GM23338 (cell line): ENCODE measurements around the gene UBE2QL1. TPM values are rescaled to one million over a fixed set of nuclear protein-coding genes. Genes with fewer than 3 reads are reported as not detected.

ENCODE experiments used
- ATAC-seq: fragments of 200-7000 bp; cut with Tn5 transposase; 3 replicates; pipeline ENCODE4 v1.9.1; 2020
- DNase-seq: peaks from one replicate; pipeline ENCODE4 v3.0.0-alpha.2; 2015; ENCODE audit warnings: low spot score
- H2AFZ ChIP-seq: fragments of 200-600 bp; sonication (generic); 2 replicates; pipeline ENCODE4 v1.8.0; 2016; ENCODE audit warnings: antibody characterized with exemption, mild to moderate bottlenecking, moderate library complexity
- H3F3A ChIP-seq: fragments of 200-600 bp; sonication (generic); replicated peaks from 2 replicates; pipeline ENCODE4 v1.8.0; 2017; ENCODE audit warnings: antibody characterized with exemption, mixed run types, low read depth
- H3K27ac ChIP-seq: fragments of 200-600 bp; sonication (generic); 2 replicates; pipeline ENCODE4 v1.6.1; 2016; ENCODE audit warnings: low read depth
- H3K27me3 ChIP-seq: fragments of 200-600 bp; sonication (generic); 2 replicates; pipeline ENCODE4 v1.8.0; 2016; ENCODE audit warnings: mild to moderate bottlenecking, mixed run types, moderate library complexity; ENCODE audit not compliant: insufficient read depth
- H3K36me3 ChIP-seq: fragments of 200-600 bp; sonication (generic); 2 replicates; pipeline ENCODE4 v1.8.0; 2016; ENCODE audit warnings: mild to moderate bottlenecking; ENCODE audit not compliant: insufficient read depth
- H3K4me1 ChIP-seq: fragments of 200-600 bp; sonication (generic); 2 replicates; pipeline ENCODE4 v1.8.0; 2016; ENCODE audit warnings: mild to moderate bottlenecking, moderate library complexity; ENCODE audit not compliant: insufficient read depth
- H3K4me2 ChIP-seq: fragments of 200-600 bp; sonication (generic); 2 replicates; pipeline ENCODE4 v1.7.1; 2017; ENCODE audit warnings: mixed run types
- H3K4me3 ChIP-seq: fragments of 200-600 bp; sonication (generic); 2 replicates; pipeline ENCODE4 v1.6.1; 2016; ENCODE audit warnings: mixed run types
- H3K79me2 ChIP-seq: fragments of 200-600 bp; sonication (generic); replicated peaks from 2 replicates; pipeline ENCODE4 v1.8.0; 2017; ENCODE audit warnings: mild to moderate bottlenecking; ENCODE audit not compliant: insufficient read depth
- H3K9me2 ChIP-seq: fragments of 200-600 bp; sonication (generic); 2 replicates; pipeline ENCODE4 v1.8.0; 2017; ENCODE audit not compliant: insufficient read depth
- H4K20me1 ChIP-seq: fragments of 200-600 bp; sonication (generic); replicated peaks from 2 replicates; pipeline ENCODE4 v1.8.0; 2017; ENCODE audit warnings: mild to moderate bottlenecking; ENCODE audit not compliant: insufficient read depth
- H3K27ac Mint-ChIP-seq: 2 replicates; pipeline ENCODE4 v1.8.0; 2020; ENCODE audit warnings: inconsistent platforms, mild to moderate bottlenecking, moderate library complexity, mixed read lengths
- H3K27me3 Mint-ChIP-seq: 3 replicates; pipeline ENCODE4 v1.8.0; 2022; ENCODE audit warnings: low read depth, mild to moderate bottlenecking, moderate library complexity, mixed read lengths, inconsistent platforms; ENCODE audit not compliant: insufficient read depth, poor library complexity
- H3K36me3 Mint-ChIP-seq: 3 replicates; pipeline ENCODE4 v1.8.0; 2021; ENCODE audit warnings: low read depth, mild to moderate bottlenecking, inconsistent platforms, moderate library complexity, mixed read lengths
- H3K4me1 Mint-ChIP-seq: 3 replicates; pipeline ENCODE4 v1.8.0; 2020; ENCODE audit warnings: mild to moderate bottlenecking, inconsistent platforms, mixed read lengths
- H3K4me3 Mint-ChIP-seq: 3 replicates; pipeline ENCODE4 v1.8.0; 2021; ENCODE audit warnings: moderate library complexity, mild to moderate bottlenecking, inconsistent platforms, mixed read lengths
- H3K9me3 Mint-ChIP-seq: 3 replicates; pipeline ENCODE4 v1.8.0; 2020; ENCODE audit warnings: moderate library complexity, mild to moderate bottlenecking, inconsistent platforms, mixed read lengths
- EZH2 ChIP-seq: fragments of 200-600 bp; sonication (generic); IDR thresholded peaks from one replicate; pipeline ENCODE4 v1.8.0; 2017; ENCODE audit warnings: antibody characterized with exemption, mild to moderate bottlenecking, low read depth; ENCODE audit not compliant: unreplicated experiment
- EZH2phosphoT487 ChIP-seq: fragments of 200-600 bp; sonication (generic); IDR thresholded peaks from one replicate; pipeline ENCODE4 v1.8.1; 2018; ENCODE audit warnings: antibody characterized with exemption; ENCODE audit not compliant: unreplicated experiment
- JUNB ChIP-seq: IDR thresholded peaks from one replicate; pipeline ENCODE4 v1.6.1; 2016; ENCODE audit warnings: antibody characterized with exemption; ENCODE audit not compliant: unreplicated experiment
- NANOG ChIP-seq: IDR thresholded peaks from 2 replicates; pipeline ENCODE4 v1.6.1; 2016; ENCODE audit warnings: antibody characterized with exemption, borderline replicate concordance
- POLR2AphosphoS5 ChIP-seq: IDR thresholded peaks from 2 replicates; pipeline ENCODE4 v1.6.1; 2016; ENCODE audit warnings: antibody characterized with exemption, low read depth
- ZNF331 ChIP-seq: fragments of 250-450 bp; sonication (Bioruptor Pico); IDR thresholded peaks from 2 replicates; pipeline ENCODE4 v1.5.0; 2020; ENCODE audit warnings: low read depth, mild to moderate bottlenecking, moderate library complexity
- polyA plus RNA-seq: library from polyadenylated mRNA; unstranded; fragments of >200 nt; fragmentation: Nextera tagmentation; extraction: Ambion mirVana; gene quantifications from 2 replicates; pipeline ENCODE4 v1.2.1, GENCODE V29; 2016
- total RNA-seq: library from RNA; depleted of rRNA; stranded (reverse); fragments of >200 nt; shearing (Covaris generic); gene quantifications from 2 replicates; pipeline ENCODE4 v1.2.3, GENCODE V29; 2014
- TF ChIP-seq, protein P1 (sequence below), 2 experiments: fragments of 200-600 bp in 1 of 2; sonication (generic) in 1 of 2; conservative IDR thresholded peaks; 2 replicates each; pipeline versions ENCODE4 v1.5.1 to v1.6.1; 2016 to 2017; ENCODE audit warnings: antibody characterized with exemption in 2 of 2, low read depth in 2 of 2, mild to moderate bottlenecking in 2 of 2, moderate library complexity in 1 of 2
- TF ChIP-seq, protein P2 (sequence below): fragments of 250-450 bp; sonication (Bioruptor Pico); IDR thresholded peaks from 2 replicates; pipeline ENCODE4 v1.5.0; 2020; ENCODE audit warnings: mild to moderate bottlenecking, moderate library complexity

The UBE2QL1 gene
- total and polyA plus RNA-seq, 2 experiments from 2014 or later = 0.40 to 0.83 TPM

DNA sequence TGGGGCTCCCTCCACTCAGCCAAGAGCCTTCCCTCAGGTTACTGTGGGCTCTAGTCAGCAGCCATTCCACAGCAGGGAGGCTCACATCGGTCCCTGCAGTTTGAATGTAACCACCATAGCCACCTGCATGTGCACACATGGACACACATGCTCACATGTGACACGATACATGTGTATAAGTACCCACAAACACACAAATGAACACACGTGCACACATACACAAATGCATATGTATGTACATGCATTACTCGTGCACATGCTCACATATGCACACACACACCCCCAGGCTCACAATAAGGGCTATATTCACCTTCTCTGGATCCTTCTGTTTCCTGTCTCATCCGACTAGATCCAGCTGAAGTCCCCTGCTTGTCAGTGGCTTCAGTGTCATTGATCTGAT, 36.2 kb downstream of the UBE2QL1 start:
- no peaks in the 10 kb centered on the region for H4K20me1 ChIP-seq
- H2AFZ ChIP-seq = no peak overlapping the region
- no peaks in the 10 kb centered on the region for H3K36me3 ChIP-seq
- H3K27me3 ChIP-seq = no peaks in the 10 kb centered on the region
- H3K27ac ChIP-seq = no peak overlapping the region
- H3K4me3 ChIP-seq = no peak overlapping the region
- no peaks in the 10 kb centered on the region for H3K79me2 ChIP-seq
- Mint-ChIP-seq H3K4me1 (no peaks in the 10 kb centered on the region), H3K27ac (no peak overlapping the region), H3K4me3 (no peak overlapping the region), H3K9me3 (no peaks in the 10 kb centered on the region), H3K27me3 (peaks cover 5% of the 10 kb centered on the region), H3K36me3 (no peaks in the 10 kb centered on the region)
- H3K4me1 ChIP-seq = no peaks in the 10 kb centered on the region
- H3F3A ChIP-seq = no peaks in the 10 kb centered on the region
- no peak overlapping the region for H3K4me2 ChIP-seq
- DNase-seq (no peak), ATAC-seq (no peak)
- TF ChIP-seq JUNB (no peak), EZH2phosphoT487 (no peak), ZNF331 (CRISPR knock-in tag) (no peak)
- no peaks in the 10 kb centered on the region for H3K9me2 ChIP-seq

DNA sequence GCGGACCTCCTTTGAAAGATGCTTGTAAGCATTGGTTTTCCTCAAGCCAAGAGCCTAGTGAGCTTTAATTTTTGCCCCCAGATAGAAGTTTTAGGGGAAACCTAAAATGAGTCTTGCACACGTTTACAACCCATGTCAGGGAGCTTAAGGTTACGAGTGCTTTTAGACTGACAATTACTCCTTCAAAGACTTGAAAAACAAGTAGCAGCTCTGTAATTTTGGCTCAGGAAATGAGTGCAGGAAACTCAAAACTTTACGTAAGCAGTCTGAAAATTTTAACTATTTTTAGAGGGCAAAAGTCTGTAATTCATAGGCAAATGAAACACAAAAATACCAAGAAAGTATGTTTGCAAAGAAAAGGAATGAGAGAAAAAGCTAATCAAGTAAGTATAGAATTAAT, 36.8 kb downstream of the UBE2QL1 start:
- H3K9me2 ChIP-seq = no peaks in the 10 kb centered on the region
- no peaks in the 10 kb centered on the region for H3K36me3 ChIP-seq
- no peak for TF ChIP-seq NANOG
- no peak for TF ChIP-seq ZNF331 (CRISPR knock-in tag)
- TF ChIP-seq JUNB = no peak
- TF ChIP-seq, protein P1, sequence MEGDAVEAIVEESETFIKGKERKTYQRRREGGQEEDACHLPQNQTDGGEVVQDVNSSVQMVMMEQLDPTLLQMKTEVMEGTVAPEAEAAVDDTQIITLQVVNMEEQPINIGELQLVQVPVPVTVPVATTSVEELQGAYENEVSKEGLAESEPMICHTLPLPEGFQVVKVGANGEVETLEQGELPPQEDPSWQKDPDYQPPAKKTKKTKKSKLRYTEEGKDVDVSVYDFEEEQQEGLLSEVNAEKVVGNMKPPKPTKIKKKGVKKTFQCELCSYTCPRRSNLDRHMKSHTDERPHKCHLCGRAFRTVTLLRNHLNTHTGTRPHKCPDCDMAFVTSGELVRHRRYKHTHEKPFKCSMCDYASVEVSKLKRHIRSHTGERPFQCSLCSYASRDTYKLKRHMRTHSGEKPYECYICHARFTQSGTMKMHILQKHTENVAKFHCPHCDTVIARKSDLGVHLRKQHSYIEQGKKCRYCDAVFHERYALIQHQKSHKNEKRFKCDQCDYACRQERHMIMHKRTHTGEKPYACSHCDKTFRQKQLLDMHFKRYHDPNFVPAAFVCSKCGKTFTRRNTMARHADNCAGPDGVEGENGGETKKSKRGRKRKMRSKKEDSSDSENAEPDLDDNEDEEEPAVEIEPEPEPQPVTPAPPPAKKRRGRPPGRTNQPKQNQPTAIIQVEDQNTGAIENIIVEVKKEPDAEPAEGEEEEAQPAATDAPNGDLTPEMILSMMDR (conservative IDR thresholded peaks at IDR 0.05; ENCODE audit: low read depth in 2 of 2) = no peak
- TF ChIP-seq POLR2AphosphoS5 = no peak
- H3K4me3 Mint-ChIP-seq = no peak overlapping the region
- no peak overlapping the region for H3K27ac ChIP-seq
- H3K36me3 Mint-ChIP-seq = no peaks in the 10 kb centered on the region
- H3K27ac Mint-ChIP-seq = no peak overlapping the region
- no peaks in the 10 kb centered on the region for H3F3A ChIP-seq
- DNase-seq = no peak
- H3K4me1 ChIP-seq = no peaks in the 10 kb centered on the region
- no peak overlapping the region for H3K4me3 ChIP-seq
- peaks cover 5% of the 10 kb centered on the region for H3K27me3 Mint-ChIP-seq
- H3K79me2 ChIP-seq = no peaks in the 10 kb centered on the region
- no peak for ATAC-seq
- no peak overlapping the region for H3K4me2 ChIP-seq
- H4K20me1 ChIP-seq = no peaks in the 10 kb centered on the region
- no peaks in the 10 kb centered on the region for H3K4me1 Mint-ChIP-seq
- H3K27me3 ChIP-seq = no peaks in the 10 kb centered on the region
- no peaks in the 10 kb centered on the region for H3K9me3 Mint-ChIP-seq
- no peak overlapping the region for H2AFZ ChIP-seq

DNA sequence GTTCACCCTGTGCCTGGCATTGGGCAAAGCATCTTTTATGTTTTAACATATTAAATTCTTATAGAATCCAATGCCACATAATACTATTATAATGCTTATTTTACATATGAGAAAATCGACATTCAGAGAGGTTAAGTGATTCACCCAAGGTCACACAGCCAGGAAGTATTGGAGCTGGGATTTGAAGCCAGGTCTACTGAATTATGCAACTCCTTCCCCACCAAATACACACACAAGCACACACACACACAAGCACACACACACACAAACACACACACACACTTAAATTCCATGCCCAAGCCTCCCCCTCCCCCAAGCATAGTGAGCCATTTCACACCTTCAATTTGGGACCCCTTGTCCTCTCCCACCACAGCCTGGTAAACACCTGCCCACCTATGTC, 37.4 kb downstream of the UBE2QL1 start:
- peaks cover under 1% of the 10 kb centered on the region; the same call in 1 of the 2 replicates for H3K4me1 ChIP-seq
- TF ChIP-seq, protein P2, sequence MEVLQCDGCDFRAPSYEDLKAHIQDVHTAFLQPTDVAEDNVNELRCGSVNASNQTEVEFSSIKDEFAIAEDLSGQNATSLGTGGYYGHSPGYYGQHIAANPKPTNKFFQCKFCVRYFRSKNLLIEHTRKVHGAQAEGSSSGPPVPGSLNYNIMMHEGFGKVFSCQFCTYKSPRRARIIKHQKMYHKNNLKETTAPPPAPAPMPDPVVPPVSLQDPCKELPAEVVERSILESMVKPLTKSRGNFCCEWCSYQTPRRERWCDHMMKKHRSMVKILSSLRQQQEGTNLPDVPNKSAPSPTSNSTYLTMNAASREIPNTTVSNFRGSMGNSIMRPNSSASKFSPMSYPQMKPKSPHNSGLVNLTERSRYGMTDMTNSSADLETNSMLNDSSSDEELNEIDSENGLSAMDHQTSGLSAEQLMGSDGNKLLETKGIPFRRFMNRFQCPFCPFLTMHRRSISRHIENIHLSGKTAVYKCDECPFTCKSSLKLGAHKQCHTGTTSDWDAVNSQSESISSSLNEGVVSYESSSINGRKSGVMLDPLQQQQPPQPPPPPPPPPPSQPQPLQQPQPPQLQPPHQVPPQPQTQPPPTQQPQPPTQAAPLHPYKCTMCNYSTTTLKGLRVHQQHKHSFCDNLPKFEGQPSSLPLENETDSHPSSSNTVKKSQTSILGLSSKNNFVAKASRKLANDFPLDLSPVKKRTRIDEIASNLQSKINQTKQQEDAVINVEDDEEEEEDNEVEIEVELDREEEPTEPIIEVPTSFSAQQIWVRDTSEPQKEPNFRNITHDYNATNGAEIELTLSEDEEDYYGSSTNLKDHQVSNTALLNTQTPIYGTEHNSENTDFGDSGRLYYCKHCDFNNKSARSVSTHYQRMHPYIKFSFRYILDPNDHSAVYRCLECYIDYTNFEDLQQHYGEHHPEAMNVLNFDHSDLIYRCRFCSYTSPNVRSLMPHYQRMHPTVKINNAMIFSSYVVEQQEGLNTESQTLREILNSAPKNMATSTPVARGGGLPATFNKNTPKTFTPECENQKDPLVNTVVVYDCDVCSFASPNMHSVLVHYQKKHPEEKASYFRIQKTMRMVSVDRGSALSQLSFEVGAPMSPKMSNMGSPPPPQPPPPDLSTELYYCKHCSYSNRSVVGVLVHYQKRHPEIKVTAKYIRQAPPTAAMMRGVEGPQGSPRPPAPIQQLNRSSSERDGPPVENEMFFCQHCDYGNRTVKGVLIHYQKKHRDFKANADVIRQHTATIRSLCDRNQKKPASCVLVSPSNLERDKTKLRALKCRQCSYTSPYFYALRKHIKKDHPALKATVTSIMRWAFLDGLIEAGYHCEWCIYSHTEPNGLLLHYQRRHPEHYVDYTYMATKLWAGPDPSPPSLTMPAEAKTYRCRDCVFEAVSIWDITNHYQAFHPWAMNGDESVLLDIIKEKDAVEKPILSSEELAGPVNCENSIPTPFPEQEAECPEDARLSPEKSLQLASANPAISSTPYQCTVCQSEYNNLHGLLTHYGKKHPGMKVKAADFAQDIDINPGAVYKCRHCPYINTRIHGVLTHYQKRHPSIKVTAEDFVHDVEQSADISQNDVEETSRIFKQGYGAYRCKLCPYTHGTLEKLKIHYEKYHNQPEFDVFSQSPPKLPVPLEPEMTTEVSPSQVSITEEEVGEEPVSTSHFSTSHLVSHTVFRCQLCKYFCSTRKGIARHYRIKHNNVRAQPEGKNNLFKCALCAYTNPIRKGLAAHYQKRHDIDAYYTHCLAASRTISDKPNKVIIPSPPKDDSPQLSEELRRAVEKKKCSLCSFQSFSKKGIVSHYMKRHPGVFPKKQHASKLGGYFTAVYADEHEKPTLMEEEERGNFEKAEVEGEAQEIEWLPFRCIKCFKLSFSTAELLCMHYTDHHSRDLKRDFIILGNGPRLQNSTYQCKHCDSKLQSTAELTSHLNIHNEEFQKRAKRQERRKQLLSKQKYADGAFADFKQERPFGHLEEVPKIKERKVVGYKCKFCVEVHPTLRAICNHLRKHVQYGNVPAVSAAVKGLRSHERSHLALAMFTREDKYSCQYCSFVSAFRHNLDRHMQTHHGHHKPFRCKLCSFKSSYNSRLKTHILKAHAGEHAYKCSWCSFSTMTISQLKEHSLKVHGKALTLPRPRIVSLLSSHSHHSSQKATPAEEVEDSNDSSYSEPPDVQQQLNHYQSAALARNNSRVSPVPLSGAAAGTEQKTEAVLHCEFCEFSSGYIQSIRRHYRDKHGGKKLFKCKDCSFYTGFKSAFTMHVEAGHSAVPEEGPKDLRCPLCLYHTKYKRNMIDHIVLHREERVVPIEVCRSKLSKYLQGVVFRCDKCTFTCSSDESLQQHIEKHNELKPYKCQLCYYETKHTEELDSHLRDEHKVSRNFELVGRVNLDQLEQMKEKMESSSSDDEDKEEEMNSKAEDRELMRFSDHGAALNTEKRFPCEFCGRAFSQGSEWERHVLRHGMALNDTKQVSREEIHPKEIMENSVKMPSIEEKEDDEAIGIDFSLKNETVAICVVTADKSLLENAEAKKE = no peak
- TF ChIP-seq JUNB (no peak), EZH2 (no peak)

More for the DNA sequence above, 37.4 kb downstream of the UBE2QL1 start:
- no peaks in the 10 kb centered on the region for H3K9me2 ChIP-seq
- ATAC-seq (no peak), DNase-seq (no peak)
- no peak overlapping the region for H2AFZ ChIP-seq
- no peaks in the 10 kb centered on the region for H3K36me3 Mint-ChIP-seq
- H3K4me2 ChIP-seq = no peak overlapping the region
- H3K9me3 Mint-ChIP-seq = no peaks in the 10 kb centered on the region
- no peaks in the 10 kb centered on the region for H3K27me3 ChIP-seq
- H3K4me3 ChIP-seq = no peak overlapping the region
- H3K27ac ChIP-seq = no peak overlapping the region
- no peaks in the 10 kb centered on the region for H3K79me2 ChIP-seq
- peaks cover 5% of the 10 kb centered on the region for H3K27me3 Mint-ChIP-seq
- no peaks in the 10 kb centered on the region for H3F3A ChIP-seq
- H3K4me1 Mint-ChIP-seq = peaks cover 2% of the 10 kb centered on the region
- H3K36me3 ChIP-seq = no peaks in the 10 kb centered on the region
- no peaks in the 10 kb centered on the region for H4K20me1 ChIP-seq
- no peak overlapping the region for H3K27ac Mint-ChIP-seq
- no peak overlapping the region for H3K4me3 Mint-ChIP-seq
